HepG2 (cell line): ENCODE measurements around the gene RASGRF1. TPM values are rescaled to one million over a fixed set of nuclear protein-coding genes. Genes with fewer than 3 reads are reported as not detected.

Source experiments
- ATAC-seq: fragments of 200-7000 bp; cut with Tn5 transposase; 3 replicates; pipeline ENCODE4 v1.9.1; 2020; ENCODE audit warnings: mild to moderate bottlenecking, moderate library complexity
- BruUV-seq: library from RNA; stranded (reverse); fragments of 400-500 nt; replicated peaks from 2 replicates; lab custom pipeline; 2021; lab: Mats Ljungman, UMichigan
- CTCF ChIA-PET: fragments of 300-600 bp; formaldehyde crosslinking; extraction: SDS; loops from one replicate; lab custom pipeline; 2021; ENCODE audit warnings: low total read pairs, inconsistent platforms, low intra/inter-chr PET ratio; lab: Yijun Ruan, JAX
- POLR2A ChIA-PET: fragments of 350-600 bp; sonication (Branson Sonifier 250); formaldehyde crosslinking; loops from one replicate; lab custom pipeline; 2020; ENCODE audit warnings: antibody characterized with exemption, inconsistent platforms; lab: Yijun Ruan, JAX
- DNase-seq: peaks from one replicate; pipeline ENCODE4 v3.0.0-alpha.2; 2015; ENCODE audit warnings: low spot score
- FAIRE-seq: peaks from 3 replicates; lab custom pipeline; 2011; peaks lifted over from hg19 to GRCh38; lab: Jason Lieb, UNC
- H2AFZ ChIP-seq: one replicate; pipeline ENCODE4 v1.6.1; 2011; ENCODE audit warnings: low read length, inconsistent platforms
- H3K27ac ChIP-seq: fragments of 300-600 bp; 3 replicates; pipeline ENCODE4 v1.8.0; 2011; ENCODE audit warnings: mixed run types, mild to moderate bottlenecking, mixed read lengths, low read length, inconsistent platforms; ENCODE audit not compliant: insufficient read depth; ENCODE audit errors: extremely low read length
- H3K27me3 ChIP-seq, 2 experiments: fragments of 200-600 bp in 1 of 2; 2 replicates in 1 of 2; 3 replicates in 1 of 2; pipeline versions ENCODE4 v1.6.0 to v1.8.0; 2011; ENCODE audit warnings: low read length in 2 of 2, mild to moderate bottlenecking in 2 of 2, moderate library complexity in 2 of 2, inconsistent platforms in 1 of 2; ENCODE audit not compliant: insufficient read depth in 2 of 2, control insufficient read depth in 1 of 2
- H3K36me3 ChIP-seq, 2 experiments: fragments of 200-600 bp in 1 of 2; replicated peaks in 1 of 2; 2 replicates in 1 of 2; 3 replicates in 1 of 2; pipeline versions ENCODE4 v1.5.1 to v1.8.0; 2011; ENCODE audit warnings: low read length in 2 of 2, inconsistent platforms in 1 of 2; ENCODE audit not compliant: insufficient read depth in 2 of 2, control insufficient read depth in 1 of 2
- H3K4me1 ChIP-seq: 2 replicates; pipeline ENCODE4 v1.5.1; 2012; ENCODE audit warnings: low read length, inconsistent platforms; ENCODE audit not compliant: insufficient read depth
- H3K4me2 ChIP-seq: 2 replicates; pipeline ENCODE4 v1.6.0; 2011; ENCODE audit warnings: low read depth, low read length, inconsistent platforms
- H3K4me3 ChIP-seq, 3 experiments: fragments of 200-600 bp in 1 of 3; sonication (generic), shearing (Covaris generic) in 1 of 3; replicated peaks in 1 of 3; 2 replicates each; pipeline ENCODE4 v1.5.1; 2011 to 2016; ENCODE audit warnings: low read length in 3 of 3, inconsistent platforms in 2 of 3, low read depth in 2 of 3, mild to moderate bottlenecking in 2 of 3, control low read depth in 1 of 3, mixed read lengths in 1 of 3; ENCODE audit not compliant: insufficient read depth in 1 of 3
- H3K79me2 ChIP-seq: one replicate; pipeline ENCODE4 v1.6.1; 2011; ENCODE audit warnings: low read length, inconsistent platforms; ENCODE audit not compliant: insufficient read depth
- H3K9ac ChIP-seq: 2 replicates; pipeline ENCODE4 v1.6.0; 2011; ENCODE audit warnings: mild to moderate bottlenecking, low read depth, low read length, inconsistent platforms; ENCODE audit not compliant: insufficient read depth
- H3K9me3 ChIP-seq: 2 replicates; pipeline ENCODE4 v1.5.1; 2012; ENCODE audit warnings: mild to moderate bottlenecking, low read length
- H4K20me1 ChIP-seq: 2 replicates; pipeline ENCODE4 v1.6.0; 2011; ENCODE audit warnings: inconsistent platforms, mild to moderate bottlenecking, low read length, moderate library complexity; ENCODE audit not compliant: insufficient read depth
- RFXAP ChIP-seq: sonication (generic); formaldehyde crosslinking; IDR thresholded peaks from 2 replicates; pipeline ENCODE4 v1.4.0; 2020; ENCODE audit warnings: missing genetic modification reagents, borderline replicate concordance
- SP2 ChIP-seq: sonication (generic); formaldehyde crosslinking; IDR thresholded peaks from 2 replicates; pipeline ENCODE4 v1.5.1; 2020; ENCODE audit warnings: mild to moderate bottlenecking, missing genetic modification reagents
- TEAD3 ChIP-seq: optimal IDR thresholded peaks from 2 replicates; pipeline ENCODE3; 2016; ENCODE audit warnings: borderline replicate concordance
- THYN1 ChIP-seq: sonication (generic); formaldehyde crosslinking; IDR thresholded peaks from 2 replicates; pipeline ENCODE4 v1.8.1; 2023; ENCODE audit warnings: low read depth, mild to moderate bottlenecking, moderate library complexity, missing genetic modification reagents, borderline replicate concordance
- YY1 ChIP-seq: IDR thresholded peaks from 2 replicates; pipeline ENCODE4 v1.6.1; 2011; ENCODE audit warnings: low read length, low read depth, moderate library complexity, mild to moderate bottlenecking; ENCODE audit not compliant: insufficient read depth, insufficient replicate concordance
- ZKSCAN1 ChIP-seq: fragments of 150-350 bp; IDR thresholded peaks from 2 replicates; pipeline ENCODE4 v1.6.1; 2014; ENCODE audit warnings: low read length
- ZNF383 ChIP-seq: sonication (generic); formaldehyde crosslinking; IDR thresholded peaks from 2 replicates; pipeline ENCODE4 v1.4.0; 2020; ENCODE audit warnings: missing genetic modification reagents, mild to moderate bottlenecking, borderline replicate concordance
- WGBS: methylation state at CpG from one replicate; pipeline ENCODE4 v1.1.6; 2017; ENCODE audit warnings: low lambda C conversion rate; 5-methylcytosine and 5-hydroxymethylcytosine counted together
- in situ Hi-C: cut with HindIII; loops from 2 replicates; pipeline ENCODE4 v1.10.0; 2017; ENCODE audit warnings: low pct_unique_long_range_greater_than_20kb; ENCODE audit not compliant: extremely low pct_ligation_motif_present
- intact Hi-C: fragments of 100-400 bp; cut with micrococcal nuclease; formaldehyde crosslinking; loops from one replicate; pipeline ENCODE4 v1.10.0; 2022; ENCODE audit not compliant: unreplicated experiment
- polyA plus RNA-seq, 8 experiments: library from polyadenylated mRNA; depleted of rRNA in 3 of 8; stranded (reverse) in 7 of 8; unstranded in 1 of 8; fragments of >200 nt; fragmentation: Illumina TruSeq in 4 of 8; extraction: Trizol in 4 of 8; gene quantifications; 2 replicates each; pipeline versions ENCODE4 v1.2.1 to v1.2.3, GENCODE V29; 2011 to 2016; ENCODE audit warnings: low read depth in 4 of 8, missing spikeins in 1 of 8, mixed read lengths in 1 of 8; ENCODE audit not compliant: insufficient read depth in 1 of 8
- total RNA-seq, 5 experiments: library from RNA; depleted of rRNA; stranded (reverse); fragments of >200 nt; fragmentation: Illumina TruSeq; extraction: Trizol; gene quantifications; 2 replicates each; pipeline ENCODE4 v1.2.3, GENCODE V29; 2016; ENCODE audit warnings: low read depth in 1 of 5
- TF ChIP-seq, protein P1 (sequence below), 2 experiments: IDR thresholded peaks; 2 replicates each; pipeline ENCODE4 v1.6.1; 2011 to 2012; ENCODE audit warnings: low read length in 2 of 2, borderline replicate concordance in 1 of 2, low read depth in 1 of 2, mild to moderate bottlenecking in 1 of 2, moderate library complexity in 1 of 2
- TF ChIP-seq, protein P2 (sequence below): sonication (generic); formaldehyde crosslinking; IDR thresholded peaks from 2 replicates; pipeline ENCODE4 v1.4.0; 2020; ENCODE audit warnings: missing genetic modification reagents
- TF ChIP-seq, protein P3 (sequence below): sonication (generic); formaldehyde crosslinking; IDR thresholded peaks from 2 replicates; pipeline ENCODE4 v1.4.0; 2020; ENCODE audit warnings: missing genetic modification reagents

The RASGRF1 gene
- total and polyA plus RNA-seq, 2 of the 13 experiments (the other 11 are each of a cell fraction or from before 2014, with no cell fraction given), result 0.55 to 3.0 TPM

DNA sequence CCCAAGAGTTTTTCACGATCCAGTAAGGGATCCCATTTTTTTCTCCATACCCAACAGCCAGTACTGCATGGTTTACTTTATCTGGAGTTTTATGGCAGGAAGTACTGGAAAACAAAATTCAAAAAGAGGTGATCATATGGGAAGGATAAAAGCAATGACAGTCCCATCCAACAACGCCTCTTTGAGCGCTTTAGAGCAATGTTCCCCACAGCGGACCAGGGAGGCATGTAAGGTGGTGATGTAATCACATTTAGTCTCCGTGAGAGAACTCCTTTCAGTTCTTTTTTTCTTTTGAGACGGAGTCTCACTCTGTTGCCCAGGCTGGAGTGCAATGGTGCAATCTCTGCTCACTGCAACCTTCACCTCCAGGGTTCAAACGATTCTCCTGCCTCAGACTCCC lies 167.6 kb downstream of the RASGRF1 start:
- Histone ChIP-seq H3K79me2 (no peaks in the 10 kb centered on the region), H3K4me2 (no peak overlapping the region), H3K27ac (no peak overlapping the region), H3K27me3 (no peaks in the 10 kb centered on the region), H3K9ac (no peak overlapping the region), H2AFZ (no peak overlapping the region), H3K4me1 (no peaks in the 10 kb centered on the region), H3K4me3 (no peak overlapping the region), H3K9me3 (no peaks in the 10 kb centered on the region), H4K20me1 (no peaks in the 10 kb centered on the region), H3K36me3 (peaks cover 26 to 65% of the 10 kb centered on the region in 2 experiments; a peak in 4 of 5 replicates)
- ChIA-PET POLR2A (no interaction called here), CTCF (no interaction called here)
- ATAC-seq (no peak), DNase-seq (no peak), FAIRE-seq (no peak)
- TF ChIP-seq, protein P1, sequence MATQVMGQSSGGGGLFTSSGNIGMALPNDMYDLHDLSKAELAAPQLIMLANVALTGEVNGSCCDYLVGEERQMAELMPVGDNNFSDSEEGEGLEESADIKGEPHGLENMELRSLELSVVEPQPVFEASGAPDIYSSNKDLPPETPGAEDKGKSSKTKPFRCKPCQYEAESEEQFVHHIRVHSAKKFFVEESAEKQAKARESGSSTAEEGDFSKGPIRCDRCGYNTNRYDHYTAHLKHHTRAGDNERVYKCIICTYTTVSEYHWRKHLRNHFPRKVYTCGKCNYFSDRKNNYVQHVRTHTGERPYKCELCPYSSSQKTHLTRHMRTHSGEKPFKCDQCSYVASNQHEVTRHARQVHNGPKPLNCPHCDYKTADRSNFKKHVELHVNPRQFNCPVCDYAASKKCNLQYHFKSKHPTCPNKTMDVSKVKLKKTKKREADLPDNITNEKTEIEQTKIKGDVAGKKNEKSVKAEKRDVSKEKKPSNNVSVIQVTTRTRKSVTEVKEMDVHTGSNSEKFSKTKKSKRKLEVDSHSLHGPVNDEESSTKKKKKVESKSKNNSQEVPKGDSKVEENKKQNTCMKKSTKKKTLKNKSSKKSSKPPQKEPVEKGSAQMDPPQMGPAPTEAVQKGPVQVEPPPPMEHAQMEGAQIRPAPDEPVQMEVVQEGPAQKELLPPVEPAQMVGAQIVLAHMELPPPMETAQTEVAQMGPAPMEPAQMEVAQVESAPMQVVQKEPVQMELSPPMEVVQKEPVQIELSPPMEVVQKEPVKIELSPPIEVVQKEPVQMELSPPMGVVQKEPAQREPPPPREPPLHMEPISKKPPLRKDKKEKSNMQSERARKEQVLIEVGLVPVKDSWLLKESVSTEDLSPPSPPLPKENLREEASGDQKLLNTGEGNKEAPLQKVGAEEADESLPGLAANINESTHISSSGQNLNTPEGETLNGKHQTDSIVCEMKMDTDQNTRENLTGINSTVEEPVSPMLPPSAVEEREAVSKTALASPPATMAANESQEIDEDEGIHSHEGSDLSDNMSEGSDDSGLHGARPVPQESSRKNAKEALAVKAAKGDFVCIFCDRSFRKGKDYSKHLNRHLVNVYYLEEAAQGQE (IDR thresholded peaks at IDR 0.05; ENCODE audit: borderline replicate concordance in 1 of 2, low read depth in 1 of 2, low read length in 2 of 2), result no peak
- TF ChIP-seq YY1 (no peak), RFXAP (CRISPR knock-in tag) (no peak), TEAD3 (CRISPR knock-in tag) (no peak), ZNF383 (no peak), ZKSCAN1 (no peak), SP2 (no peak), THYN1 (CRISPR knock-in tag) (no peak)
- TF ChIP-seq, protein P2, sequence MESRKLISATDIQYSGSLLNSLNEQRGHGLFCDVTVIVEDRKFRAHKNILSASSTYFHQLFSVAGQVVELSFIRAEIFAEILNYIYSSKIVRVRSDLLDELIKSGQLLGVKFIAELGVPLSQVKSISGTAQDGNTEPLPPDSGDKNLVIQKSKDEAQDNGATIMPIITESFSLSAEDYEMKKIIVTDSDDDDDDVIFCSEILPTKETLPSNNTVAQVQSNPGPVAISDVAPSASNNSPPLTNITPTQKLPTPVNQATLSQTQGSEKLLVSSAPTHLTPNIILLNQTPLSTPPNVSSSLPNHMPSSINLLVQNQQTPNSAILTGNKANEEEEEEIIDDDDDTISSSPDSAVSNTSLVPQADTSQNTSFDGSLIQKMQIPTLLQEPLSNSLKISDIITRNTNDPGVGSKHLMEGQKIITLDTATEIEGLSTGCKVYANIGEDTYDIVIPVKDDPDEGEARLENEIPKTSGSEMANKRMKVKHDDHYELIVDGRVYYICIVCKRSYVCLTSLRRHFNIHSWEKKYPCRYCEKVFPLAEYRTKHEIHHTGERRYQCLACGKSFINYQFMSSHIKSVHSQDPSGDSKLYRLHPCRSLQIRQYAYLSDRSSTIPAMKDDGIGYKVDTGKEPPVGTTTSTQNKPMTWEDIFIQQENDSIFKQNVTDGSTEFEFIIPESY (CRISPR knock-in tag), result no peak
- TF ChIP-seq, protein P3, sequence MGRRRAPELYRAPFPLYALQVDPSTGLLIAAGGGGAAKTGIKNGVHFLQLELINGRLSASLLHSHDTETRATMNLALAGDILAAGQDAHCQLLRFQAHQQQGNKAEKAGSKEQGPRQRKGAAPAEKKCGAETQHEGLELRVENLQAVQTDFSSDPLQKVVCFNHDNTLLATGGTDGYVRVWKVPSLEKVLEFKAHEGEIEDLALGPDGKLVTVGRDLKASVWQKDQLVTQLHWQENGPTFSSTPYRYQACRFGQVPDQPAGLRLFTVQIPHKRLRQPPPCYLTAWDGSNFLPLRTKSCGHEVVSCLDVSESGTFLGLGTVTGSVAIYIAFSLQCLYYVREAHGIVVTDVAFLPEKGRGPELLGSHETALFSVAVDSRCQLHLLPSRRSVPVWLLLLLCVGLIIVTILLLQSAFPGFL (CRISPR knock-in tag), result no peak
- no TSS peak for BruUV-seq
- intact Hi-C loops, result no loop called here
- in situ Hi-C loops, result no loop called here
- WGBS, result 98% methylated on average over 7 of the region's 7 CpGs
